Measurements from ENCODE around the gene INPP5A. TPM values are rescaled to one million over a fixed set of nuclear protein-coding genes. Genes with fewer than 3 reads are reported as not detected.
A peak's percentile ranks its signal among the peaks of the same experiment; 100 is the strongest.
"Not testable (repeated sequence)": the region's sequence is repeated elsewhere in the genome, so short reads cannot be mapped to it uniquely, and the experiment has no call there.

The INPP5A gene, protein sequence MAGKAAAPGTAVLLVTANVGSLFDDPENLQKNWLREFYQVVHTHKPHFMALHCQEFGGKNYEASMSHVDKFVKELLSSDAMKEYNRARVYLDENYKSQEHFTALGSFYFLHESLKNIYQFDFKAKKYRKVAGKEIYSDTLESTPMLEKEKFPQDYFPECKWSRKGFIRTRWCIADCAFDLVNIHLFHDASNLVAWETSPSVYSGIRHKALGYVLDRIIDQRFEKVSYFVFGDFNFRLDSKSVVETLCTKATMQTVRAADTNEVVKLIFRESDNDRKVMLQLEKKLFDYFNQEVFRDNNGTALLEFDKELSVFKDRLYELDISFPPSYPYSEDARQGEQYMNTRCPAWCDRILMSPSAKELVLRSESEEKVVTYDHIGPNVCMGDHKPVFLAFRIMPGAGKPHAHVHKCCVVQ
- total RNA-seq, result 108 TPM
- long read RNA-seq, transcript INPP5A-203 (16 exons, 2,967 nt), result major isoform, 146 of 243 reads
- long read RNA-seq, partial matches to known transcripts, result 62 of 243 reads
- long read RNA-seq, other reads (novel, unspliced or antisense), result 35 of 243 reads

DNA sequence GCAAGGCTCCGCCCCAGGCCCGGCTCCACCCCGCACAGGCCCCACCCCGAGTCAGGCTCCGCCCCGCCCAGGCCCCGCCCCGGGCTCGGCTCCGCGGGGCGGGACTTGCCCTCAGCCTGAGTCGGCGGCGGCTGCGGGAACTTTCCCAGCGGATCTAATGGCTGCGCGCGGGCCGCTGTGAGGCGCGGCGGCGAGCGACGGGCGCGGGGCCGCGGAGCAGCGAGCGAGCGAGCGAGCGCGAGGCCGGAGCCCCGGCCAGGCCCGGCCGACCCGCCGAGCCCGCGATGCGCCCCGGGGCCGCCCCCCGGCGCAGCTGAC, at the start of gene INPP5A:
TSS of gene INPP5A (plus strand) at position 104 of the 318 bp plus-strand sequence. CDS start 310 bp downstream, outside the sequence.
- intact Hi-C loops (cut with micrococcal nuclease), result loop anchor here (10.0 kb wide), 1 partner anchor 47 kb away; no protein-coding TSS in a partner anchor
- DNase-seq, result no peak
- no peak for ATAC-seq

DNA sequence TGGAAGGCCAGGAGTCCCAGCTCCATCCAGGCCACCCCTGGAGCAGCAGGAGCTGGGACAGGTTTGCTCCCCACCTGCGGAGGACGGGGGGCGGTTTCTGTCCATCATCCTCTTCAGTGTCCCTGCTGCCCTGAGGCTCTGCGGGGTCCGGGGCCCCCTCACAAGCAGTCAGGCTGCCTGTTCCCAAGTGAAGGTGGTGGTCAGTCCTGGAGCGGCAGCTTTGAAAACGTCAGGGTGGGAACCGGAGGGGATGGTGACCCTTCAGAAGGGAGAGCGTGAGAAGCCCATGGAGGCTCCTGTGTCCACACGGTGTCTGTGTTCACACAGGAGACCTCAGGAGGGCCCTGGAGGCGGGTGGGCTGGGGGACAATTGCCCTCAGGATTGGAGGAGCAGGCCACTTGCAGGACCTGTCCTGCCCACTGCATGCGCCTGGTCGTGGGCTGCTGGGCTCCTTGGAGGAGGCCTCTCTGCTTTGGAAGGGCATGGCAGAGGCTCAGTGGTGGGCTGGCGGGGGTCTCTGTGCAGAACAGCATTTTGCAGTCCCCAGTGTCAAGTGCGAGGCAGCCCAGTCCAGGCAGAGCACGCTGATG, 49.3 kb upstream of the INPP5A start:
- DNase-seq (no peak), ATAC-seq (no peak)
- intact Hi-C loops (cut with micrococcal nuclease), result no loop called here

DNA sequence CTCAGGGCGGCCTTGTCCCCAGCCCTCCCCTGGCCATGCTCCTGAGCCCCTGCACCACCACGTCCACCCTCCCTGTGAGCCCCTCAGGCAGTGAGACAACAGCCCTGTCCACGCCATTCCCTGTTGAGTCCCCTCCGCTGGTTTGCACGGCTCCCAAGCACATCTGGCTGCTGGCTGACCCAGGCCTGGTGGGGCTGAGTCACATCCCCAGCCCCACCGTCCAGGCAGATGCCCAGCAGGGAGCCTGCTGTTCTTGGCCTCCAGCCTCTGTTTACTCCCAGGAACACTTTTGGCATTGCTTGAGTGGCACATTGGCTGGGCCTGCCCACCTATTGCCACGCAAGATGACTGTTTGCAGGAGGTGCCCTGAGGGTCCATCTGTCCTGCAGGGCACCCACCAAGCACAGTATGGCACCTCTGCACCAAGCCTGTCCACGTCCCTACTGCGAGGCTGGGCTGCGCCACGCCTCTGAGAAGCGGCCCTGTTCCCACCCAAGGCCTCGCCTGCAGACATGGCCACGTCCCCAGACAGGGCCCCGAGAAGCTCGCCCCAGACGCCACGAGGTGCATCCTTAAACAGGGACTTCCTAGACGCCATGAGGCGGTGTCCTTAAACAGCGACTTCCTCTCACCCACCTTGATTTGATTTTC, 48.4 kb upstream of the INPP5A start:
- intact Hi-C loops (cut with micrococcal nuclease), result no loop called here
- ATAC-seq, result no peak
- DNase-seq, result no peak

DNA sequence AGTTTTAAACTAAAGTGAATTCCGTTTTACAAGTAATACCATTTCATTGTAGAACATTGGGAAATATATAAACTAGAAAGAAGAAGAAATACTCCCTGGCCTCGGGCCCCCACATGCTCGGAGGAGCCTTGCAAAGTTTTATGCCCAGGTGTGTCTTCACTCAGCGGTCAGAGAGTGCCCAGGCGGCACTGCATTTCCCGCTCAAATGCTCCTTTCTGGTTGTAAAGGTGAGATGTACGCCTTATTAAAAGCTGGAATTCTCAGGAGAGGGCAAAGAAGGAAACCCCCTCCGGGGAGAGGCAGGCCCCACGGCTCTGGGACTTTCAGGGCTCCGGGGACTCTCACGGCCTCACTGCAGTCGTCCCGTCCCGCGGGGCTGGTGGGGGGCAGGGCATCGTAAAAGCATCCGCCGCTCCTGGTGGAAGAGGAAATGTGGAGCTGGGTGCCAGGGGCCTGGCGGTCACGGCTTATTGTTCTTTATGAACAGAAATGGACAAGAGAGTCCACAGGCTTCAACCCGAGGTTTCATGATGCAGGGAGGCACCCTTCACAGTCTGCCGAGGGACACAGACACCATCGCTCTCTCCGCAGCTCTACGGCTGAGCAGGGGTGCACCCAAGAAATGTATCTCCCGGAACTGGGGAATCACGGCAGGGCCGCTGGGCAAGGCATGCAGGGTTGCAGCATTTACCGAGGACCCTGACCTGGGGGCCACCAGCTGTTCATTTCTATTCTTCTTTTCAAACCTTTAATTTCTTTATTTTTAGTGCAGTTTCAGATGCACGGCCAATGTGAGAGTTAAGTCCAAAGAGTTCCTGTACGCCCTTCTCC, 47.7 kb upstream of the INPP5A start:
- DNase-seq (no peak), ATAC-seq (no peak)
- intact Hi-C loops (cut with micrococcal nuclease), result no loop called here

DNA sequence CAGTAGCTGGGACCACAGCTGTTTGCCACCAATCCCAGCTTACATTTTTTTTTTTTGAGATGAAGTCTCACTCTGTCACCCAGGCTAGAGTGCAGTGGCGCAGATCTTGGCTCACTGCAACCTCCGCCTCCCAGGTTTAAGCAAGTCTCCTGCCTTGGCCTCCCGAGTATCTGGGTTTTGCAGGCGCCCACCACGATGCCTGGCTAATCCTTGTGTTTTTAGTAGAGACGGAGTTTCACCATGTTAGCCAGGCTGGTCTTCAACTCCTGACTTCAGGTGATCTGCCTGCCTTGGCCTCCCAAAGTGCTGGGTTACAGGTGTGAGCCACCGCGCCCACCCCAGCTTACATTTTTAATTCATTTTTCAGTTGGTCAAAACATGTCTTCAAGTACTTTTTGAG, 46.1 kb upstream of the INPP5A start:
- ATAC-seq; intact Hi-C loops (cut with micrococcal nuclease); DNase-seq: not testable (repeated sequence)

DNA sequence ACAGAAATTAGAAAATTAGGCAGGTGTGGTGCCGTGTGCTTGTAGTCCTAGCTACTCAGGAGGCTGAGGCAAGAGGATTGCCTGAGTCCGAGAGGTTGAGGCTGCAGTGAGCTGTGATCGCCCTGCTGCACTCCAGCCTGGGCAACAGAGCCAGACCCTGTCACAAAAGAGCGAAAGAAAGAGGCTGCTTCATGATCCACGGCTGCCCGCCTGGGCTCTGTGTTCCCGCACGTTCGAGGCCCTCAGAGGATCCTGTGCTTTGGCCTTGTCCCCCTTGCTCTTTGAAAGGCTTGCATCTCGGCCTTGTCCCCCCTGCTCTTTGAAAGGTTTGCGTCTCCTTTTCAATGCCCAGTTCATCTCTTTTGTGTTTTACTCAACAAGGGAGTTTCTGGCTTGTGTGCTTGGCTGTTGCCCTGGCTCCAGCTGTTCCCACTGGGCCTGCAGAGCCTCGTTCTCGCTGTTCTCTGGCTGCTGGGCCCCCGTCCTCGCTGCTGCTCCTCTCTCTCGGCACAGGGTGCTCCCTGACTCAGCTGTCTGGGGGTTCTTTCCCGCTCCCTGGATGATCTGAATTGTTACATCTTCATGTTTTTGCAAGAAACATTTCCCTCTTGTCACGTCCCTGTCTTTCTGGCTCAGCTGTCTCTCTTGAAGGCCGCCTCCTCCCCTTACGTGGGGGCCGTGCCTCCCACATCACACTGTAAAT, 45.1 kb upstream of the INPP5A start:
- ATAC-seq, result peak; percentile 76
- intact Hi-C loops (cut with micrococcal nuclease), result no loop called here

DNA sequence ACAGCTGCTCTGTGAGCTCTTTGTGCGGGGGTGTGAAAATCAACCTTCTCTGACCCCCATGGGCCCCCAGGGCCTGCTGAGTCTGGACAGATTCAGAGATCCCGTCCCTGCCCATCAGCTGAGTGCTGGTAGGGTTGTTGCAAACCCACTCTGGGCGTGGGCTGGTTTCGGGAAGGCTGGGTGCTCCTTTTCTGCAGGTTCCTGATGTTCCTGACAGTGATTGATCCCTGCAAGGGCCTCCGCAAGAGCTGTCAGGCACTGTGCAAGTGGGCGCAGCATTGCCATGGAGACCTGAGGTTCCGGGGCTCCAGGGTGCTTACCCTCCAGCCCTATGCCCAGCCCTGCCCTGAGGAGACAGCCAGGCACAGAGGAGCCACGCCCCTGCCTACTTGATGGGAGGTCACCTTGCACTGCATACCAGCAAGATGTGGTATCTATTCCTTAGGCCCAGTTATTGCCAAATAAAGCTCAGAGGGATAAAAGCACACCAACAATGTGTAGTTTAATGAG, 44.3 kb upstream of the INPP5A start:
- DNase-seq (no peak), ATAC-seq (no peak)
- intact Hi-C loops (cut with micrococcal nuclease), result no loop called here

More for the DNA sequence above, 45.1 kb upstream of the INPP5A start:
- peak; percentile 64 for DNase-seq

DNA sequence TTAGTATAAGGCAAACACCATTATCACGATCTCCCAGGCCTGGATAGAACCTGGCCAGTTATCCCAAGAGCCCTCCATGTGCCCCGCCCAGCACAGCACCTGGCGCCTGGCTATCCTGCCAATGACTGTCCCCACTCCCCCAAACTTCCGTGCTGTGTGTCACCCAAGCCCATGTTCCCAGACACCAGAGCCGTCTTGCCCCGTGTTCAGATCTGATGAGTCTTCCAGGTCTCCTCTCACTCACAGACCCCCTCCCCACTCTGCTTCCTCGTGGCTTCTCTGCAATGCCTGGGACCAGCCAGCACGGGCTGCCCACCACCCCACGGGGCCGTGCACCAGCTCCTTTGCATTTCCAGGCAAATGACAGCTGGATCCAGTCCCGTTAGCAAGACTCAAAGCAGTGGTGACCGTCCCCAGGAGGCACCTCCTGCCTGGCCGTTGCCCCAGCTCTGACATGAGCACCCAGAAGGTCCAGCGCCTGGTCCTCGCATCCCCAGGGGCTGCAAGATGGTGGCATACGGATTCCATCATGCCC, 43.8 kb upstream of the INPP5A start:
- intact Hi-C loops (cut with micrococcal nuclease), result no loop called here
- DNase-seq (no peak), ATAC-seq (no peak)

DNA sequence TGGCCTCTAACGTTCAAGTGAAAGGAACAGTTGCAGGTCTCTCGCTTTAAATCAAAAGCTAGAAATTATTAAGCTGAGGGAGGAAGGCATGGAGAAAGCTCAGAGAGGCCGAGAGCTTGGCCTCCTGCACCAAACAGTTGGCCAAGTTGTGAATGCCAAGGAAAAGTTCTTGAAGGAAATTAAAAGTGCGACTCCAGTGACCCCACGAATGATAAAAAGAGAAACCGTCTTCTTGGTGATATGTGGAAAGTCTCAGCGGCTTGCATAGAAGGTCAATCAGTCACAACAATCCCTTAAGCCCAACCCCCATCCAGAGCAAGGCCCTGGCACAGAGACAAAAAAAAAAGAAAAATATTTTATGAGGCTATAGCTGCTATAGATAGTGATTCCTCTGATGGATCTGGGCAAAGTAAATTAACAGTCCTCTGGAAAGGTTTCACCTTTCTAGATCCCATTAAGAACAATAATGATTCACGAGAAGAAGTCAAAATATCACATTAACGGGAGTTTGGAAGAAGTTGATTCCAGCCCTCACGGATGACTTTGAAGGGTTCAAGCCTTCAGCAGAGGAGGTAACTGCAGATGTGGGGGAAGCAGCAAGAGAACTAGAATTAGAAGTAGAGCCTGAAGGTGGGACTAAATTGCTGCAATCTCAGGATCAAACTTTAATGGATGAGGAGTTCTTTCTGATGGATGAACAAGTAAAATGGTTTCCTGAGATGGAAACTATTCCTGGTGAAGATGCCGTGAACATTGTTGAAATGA, 42.5 kb upstream of the INPP5A start:
- ATAC-seq (no peak), DNase-seq (no peak)
- intact Hi-C loops (cut with micrococcal nuclease), result no loop called here

DNA sequence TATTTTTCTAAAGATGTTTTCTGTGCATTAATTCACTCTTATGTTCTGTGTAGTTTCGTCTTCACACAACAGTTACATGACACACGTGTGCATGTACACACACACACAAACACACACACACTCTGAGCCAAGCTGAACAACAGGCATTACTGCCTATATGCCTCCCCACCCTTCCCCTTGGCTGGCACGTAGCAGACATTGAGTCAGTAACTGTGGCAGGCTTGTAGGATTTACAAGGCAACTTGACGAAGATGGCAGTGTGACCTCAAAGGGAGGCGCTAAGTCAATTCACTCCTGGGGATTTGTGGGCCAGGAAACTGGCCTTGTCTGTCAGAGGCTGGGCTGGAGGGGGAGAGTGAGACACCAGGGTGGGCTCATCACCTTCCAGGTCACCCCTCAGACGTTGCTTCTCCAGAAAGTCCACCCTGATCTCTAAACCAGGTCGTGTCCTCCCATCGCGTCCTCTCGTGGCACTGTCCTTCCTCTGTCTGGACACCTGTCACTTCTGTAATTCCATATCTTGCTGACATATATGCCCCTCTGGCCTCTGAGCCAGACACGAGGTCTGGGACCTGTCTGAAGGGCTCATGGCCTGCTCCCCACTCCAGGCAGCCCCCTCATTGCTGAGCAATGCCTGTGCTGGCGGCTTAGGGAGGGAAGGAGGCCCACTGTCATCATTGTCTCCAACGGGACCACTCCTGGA, 41.1 kb upstream of the INPP5A start:
- ATAC-seq, result no peak
- intact Hi-C loops (cut with micrococcal nuclease), result no loop called here
- DNase-seq, result no peak

DNA sequence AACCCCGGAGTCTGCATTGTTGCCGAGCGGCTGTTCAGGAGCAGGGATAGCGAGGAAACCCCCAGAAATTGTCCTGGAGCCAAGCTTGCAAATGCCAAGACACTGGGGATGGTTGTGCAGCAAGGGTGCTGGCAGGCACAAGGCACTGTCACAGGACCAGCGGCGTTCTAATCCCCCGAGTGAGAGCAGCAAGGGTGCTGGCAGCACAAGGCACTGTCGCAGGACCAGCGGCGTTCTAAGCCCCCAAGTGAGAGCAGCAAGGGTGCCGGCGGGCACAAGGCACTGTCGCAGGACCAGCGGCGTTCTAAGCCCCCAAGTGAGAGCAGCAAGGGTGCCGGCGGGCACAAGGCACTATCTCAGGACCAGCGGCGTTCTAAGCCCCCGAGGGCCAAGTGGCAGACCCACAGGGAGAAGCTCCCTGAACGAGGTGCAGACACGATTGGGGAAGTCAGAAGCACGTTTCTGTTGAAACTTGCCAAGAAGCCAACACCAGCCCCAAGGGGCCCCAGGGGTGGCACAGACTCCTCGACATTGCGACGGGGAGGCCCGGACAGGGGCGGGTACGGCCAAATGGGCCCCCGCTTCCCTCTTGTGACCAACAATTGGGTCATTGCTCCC, 40.4 kb upstream of the INPP5A start:
- intact Hi-C loops (cut with micrococcal nuclease), result no loop called here
- ATAC-seq, result peak; percentile 28
- DNase-seq, result no peak

DNA sequence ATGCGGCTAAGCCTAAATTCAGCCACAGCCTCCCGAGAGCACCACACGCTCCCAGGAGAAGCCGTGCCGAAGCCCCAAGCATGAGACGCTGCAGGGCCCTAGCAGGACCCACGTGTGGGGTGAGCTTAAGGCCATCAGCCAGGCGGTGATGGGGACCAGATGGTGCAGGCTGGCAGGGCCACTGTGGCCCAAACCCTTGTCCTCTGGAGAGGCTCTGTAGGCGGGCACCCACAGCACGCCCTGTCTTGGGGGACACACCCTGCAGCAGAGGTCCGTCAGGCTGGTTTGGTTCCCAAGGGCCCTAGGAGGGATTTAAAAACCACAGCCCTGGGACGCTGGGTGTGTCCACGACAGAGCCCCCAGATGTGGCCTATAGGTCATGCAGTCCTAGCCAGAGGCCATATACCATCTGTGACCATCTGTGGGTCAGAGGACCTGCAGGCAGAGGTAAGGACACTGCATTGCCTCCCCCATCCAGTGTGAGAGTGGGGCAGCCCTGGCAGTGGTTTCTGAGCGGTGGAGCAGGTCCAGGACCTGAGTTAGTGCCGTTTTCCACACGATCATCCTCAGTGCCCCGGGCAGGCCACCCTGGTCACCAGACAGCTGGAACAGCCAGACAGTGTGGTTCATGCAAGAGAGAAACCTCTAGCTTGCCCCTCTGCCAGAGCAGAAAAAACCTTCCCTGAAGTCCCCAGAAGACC, 39.6 kb upstream of the INPP5A start:
- intact Hi-C loops (cut with micrococcal nuclease), result no loop called here
- DNase-seq (no peak), ATAC-seq (no peak)

DNA sequence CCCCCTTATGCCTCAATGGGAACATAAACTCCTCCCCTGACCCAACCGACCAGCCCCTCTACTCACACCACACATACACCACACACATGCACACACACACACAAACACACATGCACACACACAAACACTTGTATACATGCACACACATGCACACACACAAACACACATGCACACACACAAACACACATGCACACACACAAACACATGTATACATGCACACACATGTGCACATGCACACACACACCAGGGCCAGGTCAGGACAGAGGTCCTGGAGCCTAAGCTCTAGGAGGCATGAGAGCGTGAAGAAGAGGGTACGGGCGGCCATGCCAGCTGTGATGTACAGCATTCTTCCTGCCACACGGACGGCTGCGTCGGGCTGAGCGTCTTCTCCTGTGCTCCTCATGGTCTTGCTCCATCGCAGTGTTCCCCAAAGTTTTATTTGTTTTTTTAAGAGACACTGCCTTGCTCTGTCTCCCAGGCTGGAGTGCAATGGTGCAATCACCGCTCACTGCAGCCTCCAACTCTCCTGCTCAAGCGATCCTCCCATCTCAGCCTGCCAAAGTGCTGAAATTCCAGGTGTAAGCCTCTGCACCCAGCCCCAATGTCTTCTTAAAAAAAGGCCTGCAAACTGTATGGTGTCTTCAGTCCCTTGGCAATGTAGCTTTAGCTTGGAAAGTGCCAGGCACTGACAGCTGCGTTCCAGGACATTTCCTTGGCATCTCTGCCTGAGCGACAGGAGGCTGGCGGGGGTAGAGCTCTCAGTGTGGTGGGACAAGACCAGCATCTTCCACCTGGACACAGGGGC, 38.8 kb upstream of the INPP5A start:
- ATAC-seq (no peak), DNase-seq (no peak)
- intact Hi-C loops (cut with micrococcal nuclease), result no loop called here

DNA sequence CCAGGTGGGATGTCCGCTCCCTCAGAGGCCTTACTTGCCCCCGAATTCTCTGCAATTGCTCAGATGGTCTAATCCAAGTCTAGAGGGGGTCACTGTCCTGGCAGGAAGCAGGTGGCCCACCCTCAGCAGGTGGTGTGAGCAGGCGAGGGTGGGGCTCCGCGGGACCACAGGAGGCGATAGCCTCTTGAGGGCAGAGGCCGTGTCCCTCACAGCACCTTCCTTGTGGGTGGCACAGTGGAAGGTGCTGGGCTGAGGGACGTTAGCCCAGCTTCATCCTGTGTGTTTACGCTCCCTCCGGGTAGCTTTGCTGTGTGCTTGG, 38.3 kb upstream of the INPP5A start:
- DNase-seq (no peak), ATAC-seq (no peak)
- intact Hi-C loops (cut with micrococcal nuclease), result no loop called here

DNA sequence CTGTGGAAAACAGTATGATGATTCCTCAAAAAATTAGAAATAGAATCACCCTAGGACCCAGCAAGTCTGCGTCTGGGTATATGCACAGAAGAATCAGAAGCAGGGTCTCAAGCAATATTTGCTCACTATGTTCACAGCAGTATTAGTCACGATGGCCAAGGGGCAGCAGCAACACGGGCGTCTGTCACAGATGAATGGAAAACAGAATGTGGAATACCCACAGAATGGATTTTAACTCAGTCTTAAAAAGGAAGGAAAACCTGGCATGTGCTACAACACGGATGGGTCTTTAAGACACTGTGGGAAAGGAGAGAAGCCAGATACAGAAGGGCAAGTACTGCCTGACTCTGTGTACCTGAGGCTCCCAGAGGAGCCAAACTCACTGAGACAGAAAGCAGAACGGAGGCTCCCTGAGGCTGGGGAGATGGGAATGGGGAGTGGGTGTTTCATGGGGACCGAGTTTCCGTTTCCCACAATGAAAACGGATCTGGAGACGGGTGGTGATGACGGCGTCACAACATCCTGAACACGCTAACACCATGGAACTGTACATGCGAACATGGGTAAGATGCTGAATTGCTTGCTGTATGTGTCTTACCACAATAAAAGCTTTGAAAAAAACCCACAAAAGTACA, 36.7 kb upstream of the INPP5A start:
- ATAC-seq (no peak), DNase-seq (no peak)
- intact Hi-C loops (cut with micrococcal nuclease), result no loop called here
